GM21526 (cell line): ENCODE measurements around the gene TGM2.

Experiments
- ATAC-seq: cut with Tn5 transposase; IDR thresholded peaks from one replicate; pipeline ENCODE4 v1.9.1; 2021; ENCODE audit warnings: moderate library complexity; ENCODE audit not compliant: unreplicated experiment, low FRiP score

Gene TGM2

DNA sequence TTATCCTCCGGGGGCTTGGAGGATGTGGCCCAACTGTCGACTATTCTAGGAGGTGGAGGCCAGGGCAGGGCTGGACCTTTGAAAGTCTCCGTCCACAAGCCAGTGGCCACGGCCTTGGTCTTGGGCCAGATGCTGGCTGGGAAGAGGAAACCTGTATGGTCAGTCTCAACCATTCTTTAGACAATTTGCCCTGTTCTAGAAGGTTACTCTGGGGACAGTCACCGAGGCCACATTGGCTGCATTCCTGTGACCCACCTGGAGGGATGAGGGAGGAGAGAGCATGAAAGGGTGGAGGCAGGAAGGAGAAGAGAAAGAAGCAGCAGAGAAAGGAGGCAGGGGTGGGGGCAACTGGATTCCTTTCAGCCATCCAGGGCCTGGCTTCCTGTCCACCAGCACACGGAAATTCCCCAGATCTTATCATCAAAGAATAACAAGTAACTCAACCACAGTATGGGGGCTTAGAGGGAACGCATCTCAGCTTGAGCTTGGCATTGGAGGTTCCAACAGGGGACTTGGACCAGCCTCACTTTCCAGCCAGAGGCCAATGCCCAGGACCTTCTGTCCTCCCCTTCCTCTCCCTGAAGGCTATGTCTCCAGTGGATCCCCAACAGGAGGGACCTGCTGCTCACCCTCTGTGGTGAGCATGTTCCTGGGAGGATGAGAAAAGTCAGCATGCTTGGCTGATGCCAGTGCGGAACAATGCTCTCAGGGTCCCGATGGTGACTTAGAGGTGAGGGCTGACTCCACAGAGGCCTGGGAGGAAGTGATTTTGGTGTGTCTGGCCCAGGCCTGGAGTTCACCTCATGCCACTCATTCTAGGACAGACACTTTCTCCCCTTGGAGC lies 30.4 kb downstream of the TGM2 start:
- no peak for ATAC-seq

- ATAC-seq = no peak
Observed at GRCh38 chr20:38133680-38134426, 31.2 kb downstream of the TGM2 start.

- ATAC-seq = no peak
Observed at GRCh38 chr20:38132910-38133501, 32.1 kb downstream of the TGM2 start.

DNA sequence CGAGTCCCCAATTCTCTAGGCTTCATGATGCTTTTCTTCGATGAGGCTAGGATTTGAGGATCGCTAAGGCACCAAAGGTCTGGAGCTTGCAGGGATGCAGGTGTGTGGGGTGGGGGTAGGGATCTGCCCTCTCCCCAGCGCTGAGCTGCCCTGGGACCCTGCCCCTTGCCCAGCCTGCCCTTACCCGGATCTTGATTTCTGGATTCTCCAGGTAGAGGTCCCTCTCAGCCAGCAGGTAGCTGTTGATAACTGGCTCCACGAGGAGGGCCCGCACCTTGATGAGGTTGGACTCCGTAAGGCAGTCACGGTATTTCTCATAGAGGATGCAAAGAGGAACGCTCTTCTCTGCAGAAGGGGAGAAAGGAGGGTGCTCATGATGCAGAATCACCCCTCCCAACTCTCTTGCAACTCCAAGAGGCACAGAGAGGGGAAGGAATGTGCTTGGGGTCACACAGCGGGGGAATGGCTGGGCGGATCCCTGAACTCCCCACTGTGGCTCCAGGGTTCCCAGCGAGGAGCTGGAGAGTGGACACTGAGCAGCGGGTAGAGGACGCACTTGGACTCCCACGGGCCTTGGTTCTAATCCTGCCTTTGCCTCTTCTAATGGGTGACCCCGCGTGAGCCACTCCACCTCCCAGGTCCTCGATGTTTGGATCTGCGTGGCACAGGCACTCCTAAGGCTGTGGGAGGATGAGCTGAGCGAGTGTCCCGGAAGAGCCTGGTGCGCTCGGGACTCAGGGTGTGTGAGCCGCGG lies 32.7 kb downstream of the TGM2 start:
- ATAC-seq = no peak

DNA sequence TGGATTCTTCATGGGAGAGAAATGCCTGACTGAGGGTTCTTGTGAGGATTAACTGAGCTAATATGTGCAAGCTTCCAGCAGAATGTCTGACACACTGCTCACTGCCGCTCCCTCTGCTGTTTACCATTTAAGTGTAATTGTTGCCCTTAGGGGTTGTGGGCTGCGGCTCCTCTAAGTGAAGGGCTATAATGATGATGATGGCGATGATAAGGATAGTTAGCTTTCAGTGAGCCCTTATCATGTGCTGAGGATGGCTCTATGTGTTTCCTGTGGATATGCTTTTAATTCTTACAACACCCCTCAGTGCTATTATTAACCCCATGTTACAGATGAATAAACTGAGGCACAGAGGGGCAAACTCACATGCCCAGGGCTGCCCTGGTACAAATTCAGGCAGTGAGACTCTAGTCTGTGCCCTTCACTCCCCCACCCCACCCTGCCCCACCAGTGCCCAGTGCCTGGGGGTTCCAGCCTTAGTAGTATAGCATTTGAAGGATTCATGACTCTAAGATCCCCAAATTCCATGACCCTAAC lies 33.4 kb downstream of the TGM2 start:
- no peak for ATAC-seq

DNA sequence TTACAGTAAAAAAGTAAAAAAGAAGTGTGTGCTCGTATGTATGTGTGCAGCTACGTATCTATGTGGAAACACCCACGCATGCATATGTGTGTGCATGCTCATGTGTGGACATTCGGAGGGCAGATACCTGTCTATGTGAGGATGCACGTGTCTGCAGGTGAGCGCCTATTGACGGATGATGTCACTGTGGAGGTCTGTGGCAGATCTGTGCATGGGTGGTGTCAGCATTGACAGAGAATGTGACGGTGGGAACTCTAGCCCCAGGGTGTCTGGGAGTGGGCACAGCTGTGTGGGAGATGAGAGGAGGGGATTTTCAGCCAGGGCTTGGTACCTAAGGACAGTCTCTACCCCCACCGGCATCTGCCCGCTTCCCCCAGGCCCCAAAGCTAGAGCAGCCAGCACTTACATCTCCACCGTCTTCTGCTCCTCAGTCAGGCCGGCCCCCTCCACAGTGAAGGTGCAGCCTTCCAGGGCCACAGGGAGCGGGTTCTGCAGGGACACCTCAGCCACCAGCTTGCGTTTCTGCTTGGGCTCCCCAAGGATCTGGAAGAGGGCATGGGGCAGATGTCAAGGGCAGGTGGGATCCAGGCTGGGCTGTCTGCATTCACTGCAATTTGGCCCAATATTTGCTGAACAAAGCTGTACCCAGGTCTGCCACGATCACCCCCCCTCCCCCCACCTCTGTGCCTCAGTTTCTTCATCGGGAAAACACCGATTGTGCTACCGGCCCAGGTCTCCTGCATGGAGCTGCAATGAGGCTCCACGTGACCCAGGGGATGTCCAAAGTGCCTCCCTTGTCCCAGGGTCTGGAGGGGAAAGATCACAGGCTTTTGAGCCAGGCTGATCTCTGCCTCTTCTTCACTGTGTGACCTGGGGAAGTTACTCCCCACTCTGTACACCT lies 34.1 kb downstream of the TGM2 start:
- ATAC-seq = no peak

GRCh38 chr20:38129893-38130609 lies 35.0 kb downstream of the TGM2 start:
- ATAC-seq = no peak

GRCh38 chr20:38129248-38129865 lies 35.7 kb downstream of the TGM2 start:
- ATAC-seq = no peak

- ATAC-seq = no peak
Observed at GRCh38 chr20:38128691-38129090, 36.4 kb downstream of the TGM2 start.

DNA sequence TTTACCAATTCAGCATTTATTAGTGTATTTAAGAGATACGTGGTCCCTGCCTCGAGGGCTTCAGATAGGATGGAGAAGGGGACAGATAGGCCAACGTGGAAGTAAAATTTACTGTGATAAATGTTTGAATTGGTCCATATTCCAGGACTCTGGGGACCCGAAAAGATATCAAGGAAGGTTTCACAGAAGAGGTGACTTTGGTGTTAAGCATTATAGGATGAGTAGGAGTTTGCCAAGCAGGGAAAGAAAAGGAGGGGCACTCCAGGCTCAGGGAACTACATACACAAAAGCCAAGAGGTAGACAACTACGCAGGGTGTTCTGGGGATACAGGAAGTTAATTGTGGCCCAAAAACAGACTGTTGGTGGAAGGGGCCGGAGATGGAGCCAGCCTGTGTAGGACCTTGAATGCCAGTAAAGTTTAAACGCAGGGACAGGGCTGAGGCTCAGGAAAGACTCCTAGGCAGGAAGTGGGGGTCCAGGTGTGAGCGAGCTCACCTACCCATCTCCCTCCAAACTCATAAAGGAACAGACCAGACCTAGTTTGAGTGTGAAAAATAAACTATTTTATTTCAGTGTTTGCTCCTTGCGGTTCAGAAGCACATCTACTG lies 37.0 kb downstream of the TGM2 start:
- ATAC-seq = no peak

- ATAC-seq = no peak
Observed at GRCh38 chr20:38126932-38127621, 38.0 kb downstream of the TGM2 start.

- no peak for ATAC-seq
Observed at GRCh38 chr20:38126146-38126921, 38.7 kb downstream of the TGM2 start.

- ATAC-seq = no peak
Observed at GRCh38 chr20:38125157-38126056, 39.7 kb downstream of the TGM2 start.

DNA sequence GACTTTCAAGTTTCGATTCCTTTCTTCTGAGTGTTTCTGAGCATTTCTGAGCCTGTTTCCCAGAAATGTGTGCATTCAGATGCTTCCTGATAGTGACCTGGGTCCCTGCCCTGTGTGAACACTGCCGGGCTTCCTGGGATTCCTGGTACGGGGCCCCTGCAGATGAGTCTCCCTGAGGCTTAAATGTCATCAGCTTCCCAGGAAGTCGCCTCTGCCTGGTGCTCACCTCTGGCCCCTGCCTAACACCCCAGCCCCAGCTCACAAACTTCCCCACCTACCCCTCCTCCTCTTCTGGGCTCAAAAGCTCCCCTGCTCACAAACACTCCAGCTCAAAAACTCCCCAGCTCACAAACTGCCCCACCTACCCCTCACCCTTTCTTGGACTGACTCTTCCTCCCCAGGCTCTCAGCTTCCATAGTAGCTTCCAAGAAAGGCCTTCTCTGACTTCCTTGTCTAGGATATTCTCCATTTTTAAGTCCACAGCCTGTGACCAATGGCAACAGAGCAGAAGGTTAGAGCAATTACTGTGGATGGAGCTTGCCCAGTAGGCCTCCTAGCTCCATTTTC lies 42.0 kb downstream of the TGM2 start:
- ATAC-seq = no peak

DNA sequence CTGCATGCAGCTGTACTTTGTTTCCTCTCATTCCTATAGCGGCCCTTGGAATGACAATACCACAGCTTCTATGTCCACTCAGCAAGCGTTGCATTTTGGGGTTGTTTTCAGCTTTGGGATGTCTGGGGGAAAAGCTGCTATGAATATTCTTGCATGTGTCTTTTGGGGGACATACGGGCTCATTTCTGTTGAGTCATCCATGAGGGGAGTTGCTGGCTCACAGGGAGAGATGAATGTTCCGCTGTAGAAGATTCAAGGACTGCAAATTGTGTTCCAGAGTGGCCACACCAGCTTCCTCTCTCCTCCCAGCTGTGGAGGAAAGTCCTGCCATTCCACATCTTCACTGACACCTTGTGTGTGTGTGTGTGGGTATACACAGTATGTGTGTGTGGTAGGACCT lies 43.3 kb downstream of the TGM2 start:
- no peak for ATAC-seq
